HG03039 (cell line): ENCODE measurements around the gene ANAPC2.

ENCODE experiments used
- ATAC-seq: cut with Tn5 transposase; IDR thresholded peaks from one replicate; pipeline ENCODE4 v1.9.1; 2021; ENCODE audit warnings: mild to moderate bottlenecking, moderate library complexity; ENCODE audit not compliant: unreplicated experiment

The ANAPC2 gene

GRCh38 chr9:137164370-137165249 lies 23.8 kb downstream of the ANAPC2 start:
- ATAC-seq: no peak

DNA sequence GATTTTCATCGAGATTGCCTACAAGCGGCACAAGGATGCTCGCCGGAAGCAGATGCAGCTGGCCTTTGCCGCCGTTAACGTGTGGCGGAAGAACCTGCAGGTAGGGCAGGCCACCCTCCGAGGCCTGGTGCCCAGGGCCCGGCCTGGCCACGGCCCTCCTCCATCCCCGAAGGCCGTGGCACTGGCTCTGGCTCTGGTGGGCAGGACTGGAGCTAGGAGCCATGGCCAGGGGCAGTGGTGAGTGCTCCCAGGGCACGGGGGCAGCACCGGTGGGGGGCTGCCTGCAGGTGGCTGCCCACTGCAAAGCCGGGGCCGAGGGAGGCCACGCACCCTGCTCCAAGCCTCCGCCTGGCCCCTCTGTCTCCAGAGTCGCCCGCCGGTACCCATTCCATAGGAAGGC lies 24.6 kb downstream of the ANAPC2 start:
- no peak for ATAC-seq

- ATAC-seq: no peak
These were observed 25.0 kb downstream of the ANAPC2 start for GRCh38 chr9:137163365-137163715.

DNA sequence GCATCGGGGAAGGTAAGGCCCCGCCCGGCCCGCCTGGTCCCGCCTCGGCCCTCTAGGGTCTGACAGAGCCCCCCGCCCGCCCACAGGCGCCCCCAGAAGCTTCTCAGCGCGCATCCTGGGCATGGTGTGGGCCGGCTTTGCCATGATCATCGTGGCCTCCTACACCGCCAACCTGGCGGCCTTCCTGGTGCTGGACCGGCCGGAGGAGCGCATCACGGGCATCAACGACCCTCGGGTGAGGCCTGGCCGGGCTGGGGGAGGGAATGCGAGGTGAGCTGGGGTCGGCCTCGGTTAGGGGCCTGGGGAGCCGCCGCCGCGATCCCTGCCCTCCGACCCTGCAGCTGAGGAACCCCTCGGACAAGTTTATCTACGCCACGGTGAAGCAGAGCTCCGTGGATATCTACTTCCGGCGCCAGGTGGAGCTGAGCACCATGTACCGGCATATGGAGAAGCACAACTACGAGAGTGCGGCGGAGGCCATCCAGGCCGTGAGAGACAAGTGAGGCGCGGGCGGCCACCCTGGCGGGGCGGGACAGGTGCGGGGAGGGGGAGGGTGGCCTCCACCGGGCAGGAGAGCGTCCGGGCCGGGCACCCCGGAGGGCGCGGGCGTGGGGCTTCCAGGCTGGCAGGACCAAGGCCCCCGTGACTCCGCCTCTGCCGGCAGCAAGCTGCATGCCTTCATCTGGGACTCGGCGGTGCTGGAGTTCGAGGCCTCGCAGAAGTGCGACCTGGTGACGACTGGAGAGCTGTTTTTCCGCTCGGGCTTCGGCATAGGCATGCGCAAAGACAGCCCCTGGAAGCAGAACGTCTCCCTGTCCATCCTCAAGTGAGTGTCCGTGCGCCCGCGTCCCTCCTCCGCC lies 25.6 kb downstream of the ANAPC2 start:
- ATAC-seq: no peak

GRCh38 chr9:137161558-137162486 lies 26.5 kb downstream of the ANAPC2 start:
- ATAC-seq: no peak

DNA sequence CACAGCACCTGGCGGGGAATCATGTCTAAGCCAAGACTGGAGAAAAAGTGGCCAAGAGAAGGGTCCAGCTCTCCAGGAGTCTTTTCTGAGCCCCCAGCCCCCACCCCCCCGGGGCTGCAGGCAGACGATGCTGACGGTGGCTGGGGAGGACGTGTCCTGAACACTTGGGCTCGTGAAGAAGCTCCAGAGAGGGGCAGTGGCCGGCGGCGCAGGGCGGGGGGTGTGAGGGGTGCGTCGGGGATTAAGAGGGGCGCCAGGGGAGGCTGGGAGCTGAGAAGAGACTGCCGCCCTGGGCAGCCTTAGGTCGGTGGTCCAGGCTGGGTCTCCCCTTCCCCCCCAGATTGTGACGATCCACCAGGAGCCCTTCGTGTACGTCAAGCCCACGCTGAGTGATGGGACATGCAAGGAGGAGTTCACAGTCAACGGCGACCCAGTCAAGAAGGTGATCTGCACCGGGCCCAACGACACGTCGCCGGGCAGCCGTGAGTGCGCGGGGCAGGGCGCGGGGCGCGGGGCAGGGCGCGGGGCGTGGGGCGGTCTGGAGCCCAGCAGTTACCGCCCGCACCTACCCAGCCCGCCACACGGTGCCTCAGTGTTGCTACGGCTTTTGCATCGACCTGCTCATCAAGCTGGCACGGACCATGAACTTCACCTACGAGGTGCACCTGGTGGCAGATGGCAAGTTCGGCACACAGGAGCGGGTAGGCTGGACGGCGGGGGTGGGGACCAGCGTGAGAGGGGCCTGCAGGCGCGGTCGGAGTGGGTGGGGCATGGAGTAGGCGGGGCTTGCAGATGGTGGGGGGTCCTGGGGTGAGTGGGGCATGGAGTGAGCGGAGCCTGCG lies 27.4 kb downstream of the ANAPC2 start:
- ATAC-seq: no peak

- ATAC-seq: no peak
These were observed 28.3 kb downstream of the ANAPC2 start for GRCh38 chr9:137160054-137160425.

DNA sequence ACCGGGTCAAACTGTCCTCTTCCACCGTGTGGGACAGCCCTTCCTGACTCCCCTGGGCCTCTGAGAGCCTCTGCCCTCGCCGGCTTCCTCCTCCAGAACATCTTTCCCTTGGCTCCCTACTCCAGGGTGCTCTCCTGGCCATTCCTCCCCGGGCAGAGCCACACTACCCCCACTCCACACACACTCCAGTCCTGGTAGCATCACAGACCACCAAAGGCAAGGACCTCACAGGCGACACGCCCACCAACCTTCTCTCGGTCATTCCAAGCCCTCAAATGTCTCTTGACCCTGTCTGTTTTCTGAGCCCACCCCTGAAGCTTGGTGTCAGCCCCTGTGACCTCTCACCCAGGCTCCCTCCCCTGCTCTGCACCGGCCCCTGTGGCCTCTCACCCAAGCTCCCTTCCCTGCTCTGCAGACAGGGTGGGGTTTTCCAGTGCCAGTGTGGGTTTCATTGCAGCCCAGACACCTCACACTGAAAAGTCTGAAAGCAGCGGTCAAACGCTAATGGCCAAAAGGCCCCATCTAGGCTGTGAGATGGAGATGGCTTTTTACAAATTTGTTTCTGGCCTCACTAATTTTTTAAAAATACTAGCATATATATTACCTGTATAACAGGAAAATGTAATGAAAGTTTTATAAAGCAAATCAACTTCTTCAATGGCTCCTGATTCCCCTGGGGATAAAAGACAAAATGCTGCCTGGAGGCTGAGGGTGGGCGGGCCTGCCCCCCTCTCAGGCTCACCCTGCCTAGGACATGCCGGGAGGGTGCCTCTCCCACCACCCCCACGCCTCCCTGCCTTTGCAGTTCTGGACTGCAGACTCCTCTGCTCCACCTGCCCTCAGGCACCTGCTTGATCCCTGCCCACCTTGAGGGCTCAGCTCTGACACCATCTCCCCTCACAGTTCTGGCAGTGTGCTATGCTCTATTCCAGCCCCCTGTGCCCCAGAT lies 29.0 kb downstream of the ANAPC2 start:
- ATAC-seq: no peak

- no peak for ATAC-seq
These were observed 29.7 kb downstream of the ANAPC2 start for GRCh38 chr9:137158625-137159024.

GRCh38 chr9:137157618-137158415 lies 30.5 kb downstream of the ANAPC2 start:
- no peak for ATAC-seq

- no peak for ATAC-seq
These were observed 31.6 kb downstream of the ANAPC2 start for GRCh38 chr9:137156567-137157375.

DNA sequence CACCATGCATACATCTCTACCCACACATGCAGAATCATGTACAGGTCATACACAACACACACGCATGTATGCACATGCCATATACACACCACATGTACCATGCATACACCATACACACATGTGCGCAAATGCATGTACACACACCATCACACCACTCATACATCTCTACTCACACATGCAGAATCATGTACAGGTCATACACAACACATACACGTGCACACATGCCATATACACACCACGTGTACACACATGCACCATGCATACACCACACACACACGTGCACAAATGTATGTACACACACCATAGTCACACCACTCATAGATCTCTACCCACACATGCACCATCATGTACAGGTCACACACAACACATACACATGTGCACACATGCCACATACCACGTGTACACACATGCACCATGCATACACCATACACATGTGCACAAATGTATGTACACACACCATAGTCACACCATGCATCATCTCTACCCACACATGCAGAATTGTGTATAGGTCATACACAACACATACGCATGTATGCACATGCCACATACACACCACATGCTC lies 35.4 kb downstream of the ANAPC2 start:
- ATAC-seq: no peak

- peak; percentile 37 for ATAC-seq
These were observed 37.5 kb downstream of the ANAPC2 start for GRCh38 chr9:137150617-137151457.

DNA sequence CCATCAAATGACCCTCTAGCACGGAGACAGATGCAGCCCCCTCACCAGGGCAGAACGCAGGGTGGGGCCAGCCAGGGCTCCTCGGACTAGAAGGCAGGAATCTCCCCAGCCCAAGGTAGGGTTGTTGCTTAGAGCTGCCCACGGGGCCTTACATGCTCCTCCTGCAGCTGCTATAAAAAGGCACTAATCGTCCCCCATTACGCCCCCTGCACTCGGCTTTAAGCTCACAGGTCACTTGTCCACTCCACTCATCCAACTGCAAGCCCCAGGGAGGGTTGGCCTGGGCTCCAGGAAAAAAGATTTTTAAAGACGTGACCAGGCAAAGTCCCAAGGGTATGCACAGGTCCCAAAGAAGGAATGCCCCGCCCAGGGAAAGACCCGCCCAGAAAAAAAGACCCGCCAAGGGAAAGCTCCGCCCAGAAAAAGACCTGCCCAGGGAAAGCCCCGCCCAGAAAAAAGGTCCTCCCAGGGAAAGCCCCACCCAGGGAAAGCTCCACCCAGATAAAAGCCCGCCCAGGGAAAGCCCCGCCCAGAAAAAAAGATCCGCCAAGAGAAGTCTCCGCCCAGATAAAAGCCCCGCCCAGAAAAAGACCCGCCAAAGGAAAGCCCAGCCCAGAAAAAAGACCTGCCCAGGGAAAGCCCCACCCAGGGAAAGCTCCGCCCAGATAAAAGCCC lies 38.3 kb downstream of the ANAPC2 start:
- ATAC-seq: peak; percentile 20

GRCh38 chr9:137149363-137149762 lies 39.0 kb downstream of the ANAPC2 start:
- no peak for ATAC-seq

GRCh38 chr9:137148661-137149060 lies 39.7 kb downstream of the ANAPC2 start:
- no peak for ATAC-seq
